Measurements from ENCODE around the gene SPATA9.

Gene SPATA9, protein sequence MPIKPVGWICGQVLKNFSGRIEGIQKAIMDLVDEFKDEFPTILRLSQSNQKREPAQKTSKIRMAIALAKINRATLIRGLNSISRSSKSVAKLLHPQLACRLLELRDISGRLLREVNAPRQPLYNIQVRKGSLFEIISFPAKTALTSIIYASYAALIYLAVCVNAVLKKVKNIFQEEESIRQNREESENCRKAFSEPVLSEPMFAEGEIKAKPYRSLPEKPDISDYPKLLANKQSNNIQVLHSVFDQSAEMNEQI

GRCh38 chr5:95682891-95683290, at the start of gene SPATA9:
Gene SPATA9 (minus strand): TSS chr5:95682991. CDS start chr5:95682854, 137 bp downstream.
- no peak for DNase-seq (ENCODE audit: low read depth)

DNA sequence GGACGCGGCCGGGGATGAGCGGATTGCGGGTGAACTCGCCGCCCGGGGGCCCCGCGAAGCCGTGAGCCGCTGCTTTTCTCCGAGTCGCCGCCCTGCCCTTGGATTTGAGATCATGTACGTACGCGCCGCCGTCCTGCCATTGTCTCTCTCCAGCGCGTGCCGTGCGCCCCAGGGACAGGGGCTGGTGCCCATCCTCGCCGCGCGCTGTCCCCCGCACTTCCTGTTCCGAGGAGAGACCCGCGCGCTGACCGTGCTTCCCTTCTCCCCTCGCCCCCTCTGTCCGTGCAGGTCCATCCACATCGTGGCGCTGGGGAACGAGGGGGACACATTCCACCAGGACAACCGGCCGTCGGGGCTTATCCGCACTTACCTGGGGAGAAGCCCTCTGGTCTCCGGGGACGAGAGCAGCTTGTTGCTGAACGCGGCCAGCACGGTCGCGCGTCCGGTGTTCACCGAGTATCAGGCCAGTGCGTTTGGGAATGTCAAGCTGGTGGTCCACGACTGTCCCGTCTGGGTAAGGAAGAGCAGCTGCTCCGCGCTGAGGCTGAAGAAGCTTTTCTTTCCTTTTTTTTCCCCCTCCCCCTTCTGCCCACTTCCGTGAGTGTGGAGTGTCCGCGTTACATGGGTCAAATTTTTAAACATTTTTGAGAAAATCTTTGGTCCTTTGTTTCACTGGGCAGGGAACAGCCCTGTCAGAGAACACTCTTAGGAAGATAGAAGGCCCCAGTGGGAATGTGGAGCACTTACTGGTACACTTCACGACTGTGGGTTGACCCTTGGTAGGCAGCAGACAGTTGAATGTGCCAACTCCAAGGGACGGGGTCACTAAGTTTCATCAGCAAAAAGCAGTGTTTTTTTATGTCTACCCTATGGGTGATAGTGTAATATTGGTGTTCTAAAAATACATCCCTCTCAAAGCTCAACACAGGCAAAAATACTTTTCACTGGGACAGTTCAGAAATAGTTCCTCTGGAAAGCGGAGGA, 49.1 kb upstream of the SPATA9 start:
- peak; percentile 13 for DNase-seq (ENCODE audit: low read depth)

DNA sequence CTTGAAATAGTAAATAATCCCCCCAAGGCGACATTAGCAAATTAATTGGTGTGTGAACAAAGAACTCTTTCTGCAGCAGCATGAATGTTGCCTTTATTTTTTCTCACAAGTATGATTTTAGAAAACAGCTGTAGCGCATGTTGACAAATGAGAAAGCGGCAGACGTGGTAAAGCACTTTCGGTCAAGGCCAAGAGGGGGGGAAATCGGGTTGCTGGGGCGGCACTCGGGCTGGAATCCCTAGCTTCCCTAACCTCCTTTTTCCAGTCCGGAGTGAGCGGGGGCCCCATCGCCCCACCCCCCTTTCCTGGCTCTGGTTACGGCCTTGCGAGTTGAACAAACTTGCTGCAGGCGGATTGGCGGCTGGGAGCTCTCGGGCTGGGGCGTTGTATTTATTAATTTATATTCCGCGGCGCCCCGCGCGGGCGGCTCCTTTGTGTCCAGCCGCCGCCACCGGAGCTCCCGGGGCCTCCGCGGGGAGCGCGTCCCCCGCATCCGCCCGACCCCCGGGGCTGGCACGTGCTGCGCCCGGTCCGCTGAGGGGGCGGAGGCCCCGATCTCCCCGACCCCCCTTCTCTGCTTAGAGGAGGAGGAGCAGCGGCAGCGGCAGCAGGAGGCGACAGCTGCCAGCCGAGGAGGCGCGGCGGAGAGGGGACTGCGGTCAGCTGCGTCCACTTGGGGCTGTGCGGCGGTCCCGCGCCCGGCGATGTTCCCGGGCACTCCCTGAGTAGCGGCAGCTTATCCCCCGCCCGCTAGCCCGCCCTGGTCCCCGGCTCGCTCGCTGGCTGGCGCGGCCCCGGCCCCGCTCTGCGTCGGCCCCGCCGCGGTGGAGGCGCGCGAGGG, 48.2 kb upstream of the SPATA9 start, which contains the start of gene RHOBTB3:
Gene RHOBTB3, plus strand, starts transcription at position 607 of the 841 bp plus-strand sequence. CDS start 347 bp downstream, outside the sequence.
- DNase-seq (ENCODE audit: low read depth), result peak; percentile 25

- no peak for DNase-seq (ENCODE audit: low read depth)
Observed at GRCh38 chr5:95730011-95730700, 47.4 kb upstream of the SPATA9 start.

DNA sequence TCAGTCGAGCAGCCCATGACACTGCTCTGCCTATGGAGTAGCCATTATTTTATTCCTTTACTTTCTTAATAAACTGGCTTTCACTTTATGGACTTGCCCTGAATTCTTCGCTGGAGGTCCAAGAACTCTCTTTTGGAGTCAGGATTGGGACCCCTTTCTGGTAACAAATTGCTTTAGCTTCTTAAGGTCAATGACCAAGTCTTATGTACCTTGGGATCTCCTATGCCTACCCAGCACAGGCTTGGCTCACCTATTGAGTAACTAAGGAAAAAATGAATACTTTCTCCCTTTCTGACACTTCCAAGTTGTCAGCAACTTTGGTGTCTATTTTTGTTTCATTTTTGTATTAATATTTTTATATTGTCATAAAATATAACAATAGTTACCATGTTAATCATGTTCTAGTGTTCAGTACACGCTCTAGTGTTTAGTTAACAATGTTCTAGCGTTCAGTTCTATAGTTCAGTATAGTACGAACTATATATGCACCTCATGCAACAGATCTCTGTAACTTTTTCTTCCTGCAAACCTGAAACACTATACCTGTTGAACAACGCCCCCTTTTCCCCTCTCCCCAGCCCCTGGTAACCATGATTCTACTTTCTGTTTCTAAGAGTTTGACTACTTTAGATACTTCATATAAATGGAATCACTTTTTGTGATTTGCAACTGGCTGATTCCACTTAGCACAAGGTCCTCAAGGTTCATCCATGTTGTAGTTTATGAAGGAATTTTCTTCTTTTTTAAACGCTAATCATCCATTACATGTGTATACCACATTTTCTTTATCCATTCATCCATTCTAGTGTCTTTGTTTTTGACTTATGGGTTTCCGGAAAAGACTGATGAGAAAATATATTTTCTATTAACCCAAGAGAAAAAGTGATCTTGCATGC, 46.6 kb upstream of the SPATA9 start:
- DNase-seq (ENCODE audit: low read depth), result no peak

GRCh38 chr5:95728494-95729114, 45.8 kb upstream of the SPATA9 start:
- no peak for DNase-seq (ENCODE audit: low read depth)

DNA sequence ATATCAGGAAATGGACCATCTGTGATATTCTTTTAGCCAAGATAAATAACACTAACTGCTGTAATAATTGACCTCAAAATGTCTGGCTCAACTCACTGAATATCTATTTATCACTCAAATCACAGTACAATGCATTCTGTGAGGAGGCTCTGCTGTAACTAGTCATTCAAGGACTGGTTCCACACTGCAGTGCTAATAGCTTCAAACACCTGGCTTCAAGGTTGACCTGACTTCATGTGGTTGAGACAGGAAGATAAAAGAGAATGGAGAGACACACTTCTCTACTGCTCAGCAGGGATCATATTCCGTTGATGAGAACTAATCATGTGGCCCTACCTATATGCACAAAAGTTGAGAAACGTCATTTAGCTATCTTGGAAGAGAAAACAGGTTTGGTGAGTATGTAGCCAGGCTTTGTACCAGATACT, 45.0 kb upstream of the SPATA9 start:
- no peak for DNase-seq (ENCODE audit: low read depth)

DNA sequence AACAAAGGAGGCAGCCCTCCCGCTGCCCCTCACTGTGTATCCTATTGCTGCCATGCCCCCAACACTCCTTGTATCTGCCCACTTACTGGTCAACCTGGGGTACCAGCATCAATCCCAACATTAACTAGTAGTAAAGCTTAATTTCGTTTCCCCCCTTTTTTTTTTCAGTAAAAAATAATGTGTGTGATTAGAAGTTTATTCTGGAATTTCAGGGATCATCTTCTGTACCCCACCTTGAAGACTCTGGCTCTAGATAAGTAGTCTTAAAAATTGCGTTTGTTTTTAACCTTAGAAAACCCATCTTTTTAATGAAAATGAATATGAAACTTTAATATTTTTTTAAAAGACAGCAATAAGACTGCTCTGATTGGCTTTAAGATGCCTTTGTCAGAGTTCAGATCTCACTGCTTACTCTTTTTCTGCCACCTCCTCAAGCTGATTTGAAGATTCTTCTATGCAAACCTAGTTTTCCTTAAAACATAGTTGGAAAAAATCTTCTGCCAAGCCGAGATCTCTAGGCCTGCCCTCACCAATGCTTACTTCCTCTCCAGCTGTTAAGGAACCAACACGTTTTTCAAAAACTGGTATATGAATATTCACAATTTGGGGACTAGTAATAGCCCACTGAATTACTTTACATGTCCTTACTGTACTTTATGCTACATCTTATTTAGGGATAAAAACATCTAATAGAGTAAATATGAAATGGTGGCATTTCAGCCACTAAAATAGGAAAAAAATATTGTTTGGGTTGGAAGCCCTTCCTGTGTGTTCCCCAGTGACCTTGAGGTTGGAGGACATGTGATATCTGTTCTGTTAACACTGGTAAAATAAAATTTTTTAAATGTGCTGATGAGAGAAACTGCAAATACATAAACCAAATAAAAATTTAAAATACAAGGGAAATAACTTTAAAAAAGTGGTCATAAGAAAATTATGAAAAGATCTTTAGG, 44.3 kb upstream of the SPATA9 start:
- no peak for DNase-seq (ENCODE audit: low read depth)

DNA sequence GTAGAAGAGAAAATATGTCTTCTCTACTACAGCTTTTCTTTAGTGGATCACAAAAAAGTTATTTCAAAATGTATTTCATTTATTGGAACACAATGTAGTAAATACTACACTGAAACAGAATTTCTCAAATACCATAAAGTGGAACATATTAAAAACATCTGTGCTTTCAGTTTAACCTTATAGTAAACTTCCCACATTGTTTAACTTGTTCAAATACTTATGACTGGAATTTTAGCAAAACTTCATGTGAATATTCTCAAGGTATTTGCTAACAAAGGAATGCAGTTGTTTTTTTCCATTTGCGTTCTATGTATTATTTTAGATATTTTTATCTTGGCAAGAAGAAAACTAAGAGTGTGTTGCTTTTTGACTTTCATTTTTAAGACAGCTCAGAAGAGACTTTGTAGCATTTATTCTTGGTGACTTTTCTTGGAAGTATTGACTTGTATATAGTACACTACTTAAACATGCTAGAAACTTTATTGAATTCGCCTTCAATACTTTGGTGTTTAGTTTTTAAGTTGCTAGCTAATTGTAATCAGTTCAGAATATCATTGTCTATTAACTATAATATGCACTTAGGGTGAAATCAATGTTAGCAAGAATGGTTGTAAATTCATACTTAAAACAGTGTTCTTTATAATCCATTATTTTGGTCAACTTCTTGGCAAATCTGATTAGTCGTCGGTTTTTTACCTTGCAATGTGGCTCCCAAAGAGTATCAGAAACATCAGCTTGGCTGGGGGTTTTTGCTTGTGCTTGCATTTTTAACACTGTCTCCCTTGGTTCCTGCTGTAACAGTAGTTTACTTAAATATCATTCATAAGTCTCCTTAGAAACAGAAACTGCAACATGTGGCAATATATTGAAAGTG, 43.4 kb upstream of the SPATA9 start:
- DNase-seq (ENCODE audit: low read depth), result no peak

- no peak for DNase-seq (ENCODE audit: low read depth)
Observed at GRCh38 chr5:95725071-95725820, 42.5 kb upstream of the SPATA9 start.

DNA sequence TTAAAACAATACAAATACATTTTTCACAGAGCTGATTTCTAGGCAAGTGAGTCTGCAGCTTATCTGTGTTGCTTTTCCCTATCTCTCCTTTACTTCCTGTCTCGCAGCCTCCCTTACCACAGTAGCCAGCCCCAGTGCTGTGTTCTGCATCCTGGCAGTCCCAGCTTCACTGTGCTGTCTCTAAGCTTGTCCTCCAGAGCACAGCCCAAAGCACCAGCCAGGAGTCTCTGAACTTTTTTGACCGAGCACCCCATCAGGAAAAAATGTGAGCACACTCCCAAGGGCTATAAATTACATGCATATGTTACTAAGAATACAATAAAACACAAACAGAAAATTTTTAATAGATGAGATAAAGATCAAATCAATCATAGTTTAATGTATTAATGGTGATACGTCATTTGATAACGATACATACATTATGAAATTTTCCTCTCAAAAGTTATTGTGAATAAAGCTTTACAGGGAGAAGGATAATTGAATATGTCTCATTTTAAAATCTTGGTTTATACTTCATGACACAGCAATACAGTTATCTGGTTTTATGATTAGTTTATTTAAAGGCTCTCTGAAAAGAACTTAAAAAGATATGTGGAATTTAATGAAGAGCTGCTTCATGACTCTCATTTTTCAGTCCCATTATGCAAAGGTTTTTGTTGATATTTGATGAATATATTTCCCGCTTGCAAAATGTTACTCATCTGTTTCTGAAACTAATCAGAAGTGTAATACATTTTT, 41.0 kb upstream of the SPATA9 start:
- no peak for DNase-seq (ENCODE audit: low read depth)

DNA sequence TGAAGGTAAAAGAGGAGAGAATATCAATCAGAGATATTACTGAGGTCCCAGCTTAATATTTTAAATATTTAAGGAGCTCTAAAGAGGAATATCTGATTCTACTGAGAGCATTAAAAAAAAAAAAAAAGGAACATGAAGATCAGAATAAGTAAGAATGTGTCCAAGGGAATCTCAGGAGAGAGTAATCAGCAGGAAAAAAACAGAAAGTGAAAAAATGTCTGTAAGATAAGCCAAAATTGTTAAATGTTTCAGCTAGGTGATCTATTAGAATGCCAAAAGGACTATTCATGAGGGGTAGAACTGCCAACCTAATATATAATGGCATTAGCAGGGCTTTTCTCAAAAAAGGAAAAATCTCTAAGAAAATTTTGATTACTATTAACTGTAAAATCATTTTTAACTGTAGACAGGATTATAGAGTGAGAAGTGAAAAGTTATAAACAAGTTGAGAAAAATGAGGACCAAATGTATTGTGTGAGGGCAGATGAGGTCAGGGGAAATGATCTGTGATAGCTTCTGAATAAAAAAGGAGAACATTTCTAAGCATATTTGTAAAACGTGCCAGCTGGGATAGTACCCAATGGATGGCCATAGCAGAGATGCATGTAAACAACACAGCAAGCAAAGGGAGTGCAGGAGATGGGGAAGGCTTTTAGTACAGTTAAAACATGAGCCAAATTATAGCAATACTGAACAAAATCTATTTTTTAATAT, 38.9 kb upstream of the SPATA9 start:
- DNase-seq (ENCODE audit: low read depth), result no peak

DNA sequence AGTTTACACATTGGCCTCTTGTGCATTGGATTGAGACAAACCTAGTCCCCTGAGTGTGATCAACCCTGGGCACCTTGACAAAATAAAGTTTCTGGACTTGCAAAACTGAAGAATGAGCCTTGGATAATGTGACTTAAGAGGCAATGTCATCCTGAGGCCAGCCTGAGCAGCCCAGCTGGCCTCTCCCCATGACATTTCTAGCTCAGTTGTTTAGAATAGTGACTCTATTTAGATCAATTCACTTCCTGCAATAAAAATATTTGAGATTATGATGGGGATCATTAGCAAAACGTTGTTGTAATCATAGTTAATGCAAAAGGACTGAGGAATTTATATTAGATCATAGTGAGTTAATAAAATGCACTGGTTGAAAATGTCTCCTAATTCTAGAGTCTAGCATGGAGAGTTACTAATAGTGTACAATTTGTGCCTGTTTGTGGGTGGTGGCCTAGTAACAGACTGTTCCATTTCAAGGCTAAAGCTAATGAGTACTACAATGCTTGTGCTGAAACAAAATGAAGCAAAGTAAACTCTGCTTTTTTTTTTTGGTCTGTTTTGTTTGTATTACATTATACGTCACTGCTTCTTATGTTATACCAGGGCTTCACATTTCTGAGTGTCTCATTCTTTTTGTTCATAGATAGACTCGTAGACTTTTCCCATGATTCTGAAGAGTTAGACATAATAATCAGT, 37.4 kb upstream of the SPATA9 start:
- no peak for DNase-seq (ENCODE audit: low read depth)

- no peak for DNase-seq (ENCODE audit: low read depth)
Observed at GRCh38 chr5:95718738-95719137, 35.9 kb upstream of the SPATA9 start.

GRCh38 chr5:95718203-95718602, 35.4 kb upstream of the SPATA9 start:
- no peak for DNase-seq (ENCODE audit: low read depth)
